HCT116 (cell line): ENCODE measurements around the gene DLEC1. TPM values are rescaled to one million over a fixed set of nuclear protein-coding genes. Genes with fewer than 3 reads are reported as not detected.
"Not testable (repeated sequence)": the region's sequence is repeated elsewhere in the genome, so short reads cannot be mapped to it uniquely, and the experiment has no call there.

Source experiments
- ATAC-seq: fragments of 200-7000 bp; cut with Tn5 transposase; 2 replicates; pipeline ENCODE4 v1.9.1; 2020; ENCODE audit warnings: mild to moderate bottlenecking, moderate library complexity
- BruUV-seq: library from RNA; stranded (reverse); fragments of 400-500 nt; replicated peaks from 2 replicates; lab custom pipeline; 2021; lab: Mats Ljungman, UMichigan
- CTCF ChIA-PET: fragments of 300-600 bp; sonication (Branson Sonifier 250); formaldehyde crosslinking; loops from one replicate; lab custom pipeline; 2021; ENCODE audit warnings: antibody characterized with exemption; lab: Charles Lee
- POLR2A ChIA-PET: fragments of 300-600, 350-600 bp; sonication (Branson Sonifier 250); formaldehyde crosslinking; loops from one replicate; lab custom pipeline; 2021; ENCODE audit warnings: antibody characterized with exemption; lab: Charles Lee
- RAD21 ChIA-PET, 2 experiments: fragments of 300-600 bp; sonication (Branson Sonifier 250); formaldehyde crosslinking; loops; one replicate each; lab custom pipeline; 2023; ENCODE audit warnings: low total read pairs in 2 of 2; ENCODE audit not compliant: uncharacterized antibody in 2 of 2, unreplicated experiment in 2 of 2, low non-redundant PET in 1 of 2; lab: Charles Lee
- DNase-seq: peaks from one replicate; pipeline ENCODE4 v3.0.0-alpha.2; 2010; ENCODE audit warnings: low read depth, low spot score
- H2AFZ ChIP-seq: fragments of 200-600 bp; shearing (Covaris generic), sonication (generic); 2 replicates; pipeline ENCODE4 v1.6.1; 2017; ENCODE audit warnings: low read depth, mixed run types, mixed read lengths, antibody characterized with exemption, low read length; ENCODE audit not compliant: poor library complexity, severe bottlenecking
- H3K27ac ChIP-seq: 2 replicates; pipeline ENCODE4 v1.5.1; 2012; ENCODE audit warnings: low read depth, low read length
- H3K27me3 ChIP-seq: fragments of 200-600 bp; sonication (generic); 2 replicates; pipeline ENCODE4 v1.6.1; 2016; ENCODE audit warnings: mixed run types, low read length, mixed read lengths; ENCODE audit not compliant: insufficient read depth
- H3K36me3 ChIP-seq, 2 experiments: fragments of 200-500 bp in 1 of 2; fragments of 200-600 bp in 1 of 2; sonication (Bioruptor generic) in 1 of 2; sonication (generic) in 1 of 2; 2 replicates each; pipeline versions ENCODE4 v1.5.1 to v1.6.1; 2014 to 2016; ENCODE audit warnings: low read length in 2 of 2, inconsistent platforms in 1 of 2, mixed read lengths in 1 of 2, mixed run types in 1 of 2; ENCODE audit not compliant: insufficient read depth in 2 of 2, control insufficient read depth in 1 of 2
- H3K4me1 ChIP-seq, 2 experiments: fragments of 200-600 bp in 1 of 2; sonication (generic) in 1 of 2; 2 replicates each; pipeline versions ENCODE4 v1.5.1 to v1.6.1; 2012 to 2017; ENCODE audit warnings: low read length in 2 of 2, inconsistent platforms in 1 of 2, mild to moderate bottlenecking in 1 of 2, mixed read lengths in 1 of 2, mixed run types in 1 of 2, moderate library complexity in 1 of 2; ENCODE audit not compliant: insufficient read depth in 2 of 2, control insufficient read depth in 1 of 2
- H3K4me2 ChIP-seq: fragments of 200-600 bp; sonication (generic); 2 replicates; pipeline ENCODE4 v1.6.1; 2017; ENCODE audit warnings: mixed run types, low read length, mixed read lengths
- H3K4me3 ChIP-seq, 2 experiments: fragments of 200-600 bp in 1 of 2; sonication (generic) in 1 of 2; replicated peaks in 1 of 2; 2 replicates each; pipeline ENCODE4 v1.5.1; 2011 to 2016; ENCODE audit warnings: low read length in 2 of 2, control low read depth in 1 of 2, low read depth in 1 of 2, mild to moderate bottlenecking in 1 of 2, mixed read lengths in 1 of 2, mixed run types in 1 of 2
- H3K79me2 ChIP-seq: fragments of 200-600 bp; sonication (generic); 2 replicates; pipeline ENCODE4 v1.6.1; 2017; ENCODE audit warnings: mild to moderate bottlenecking, mixed run types, low read length, moderate library complexity, mixed read lengths; ENCODE audit not compliant: insufficient read depth
- H3K9ac ChIP-seq: fragments of 200-600 bp; sonication (generic); 2 replicates; pipeline ENCODE4 v1.6.1; 2016; ENCODE audit warnings: low read length, mixed read lengths
- H3K9me2 ChIP-seq: fragments of 200-600 bp; sonication (generic), shearing (Covaris generic); 2 replicates; pipeline ENCODE4 v1.6.1; 2017; ENCODE audit warnings: mixed run types, mild to moderate bottlenecking, moderate library complexity; ENCODE audit not compliant: insufficient read depth
- H3K9me3 ChIP-seq, 2 experiments: fragments of 200-500 bp in 1 of 2; fragments of 200-600 bp in 1 of 2; sonication (Bioruptor generic) in 1 of 2; sonication (generic) in 1 of 2; 2 replicates each; pipeline ENCODE4 v1.6.1; 2014 to 2017; ENCODE audit warnings: low read length in 2 of 2, mixed read lengths in 2 of 2, inconsistent platforms in 1 of 2, low read depth in 1 of 2, mild to moderate bottlenecking in 1 of 2, mixed run types in 1 of 2, moderate library complexity in 1 of 2; ENCODE audit not compliant: control insufficient read depth in 1 of 2, insufficient read depth in 1 of 2
- H4K20me1 ChIP-seq: fragments of 200-600 bp; sonication (generic), shearing (Covaris generic); 2 replicates; pipeline ENCODE4 v1.6.1; 2017; ENCODE audit warnings: mixed run types, mild to moderate bottlenecking, moderate library complexity; ENCODE audit not compliant: insufficient read depth
- CBX3 ChIP-seq: IDR thresholded peaks from 2 replicates; pipeline ENCODE4 v1.6.1; 2012; ENCODE audit warnings: low read depth
- FOSL1 ChIP-seq: IDR thresholded peaks from 2 replicates; pipeline ENCODE4 v1.6.1; 2012; ENCODE audit warnings: low read depth
- JUND ChIP-seq: IDR thresholded peaks from 2 replicates; pipeline ENCODE4 v1.6.1; 2012
- REST ChIP-seq: IDR thresholded peaks from 2 replicates; pipeline ENCODE4 v1.6.1; 2012; ENCODE audit warnings: low read depth
- SP1 ChIP-seq: IDR thresholded peaks from 2 replicates; pipeline ENCODE4 v1.6.1; 2012; ENCODE audit warnings: low read depth
- TCF7L2 ChIP-seq: IDR thresholded peaks from 2 replicates; pipeline ENCODE4 v1.7.0; 2011; ENCODE audit warnings: borderline replicate concordance, inconsistent platforms; ENCODE audit not compliant: insufficient read depth, insufficient read length; ENCODE audit errors: extremely low read depth
- ZNF274 ChIP-seq: fragments of 200-500 bp; sonication (Bioruptor generic); IDR thresholded peaks from 2 replicates; pipeline ENCODE4 v1.6.1; 2014; ENCODE audit warnings: mild to moderate bottlenecking, low read depth, low read length, inconsistent platforms
- intact Hi-C: fragments of 100-400 bp; cut with micrococcal nuclease; formaldehyde crosslinking; loops from 2 replicates; pipeline ENCODE4 v1.10.0; 2022
- total RNA-seq: library from RNA; stranded (reverse); gene quantifications from one replicate; pipeline ENCODE4 v1.2.1, GENCODE V29; 2021; ENCODE audit not compliant: unreplicated experiment

Gene DLEC1
- total RNA-seq, 1 experiment from 2014 or later = 0.61 TPM

- H4K20me1 ChIP-seq, H3K4me1 ChIP-seq, RAD21 ChIA-PET, H3K9me2 ChIP-seq, intact Hi-C loops, CTCF ChIA-PET, H3K9me3 ChIP-seq, H3K79me2 ChIP-seq, ATAC-seq, H3K27me3 ChIP-seq, H3K27ac ChIP-seq, H3K4me2 ChIP-seq, H3K9ac ChIP-seq, BruUV-seq, H3K4me3 ChIP-seq, H2AFZ ChIP-seq, POLR2A ChIA-PET, DNase-seq, H3K36me3 ChIP-seq: not testable (repeated sequence)
Measured at GRCh38 chr3:38053286-38053685, 14.3 kb downstream of the DLEC1 start.

GRCh38 chr3:38053813-38054498, 14.9 kb downstream of the DLEC1 start:
- H3K9ac ChIP-seq, CTCF ChIA-PET, POLR2A ChIA-PET, H3K27me3 ChIP-seq, H3K4me3 ChIP-seq, H3K79me2 ChIP-seq, BruUV-seq, DNase-seq, RAD21 ChIA-PET, H3K27ac ChIP-seq, intact Hi-C loops, H3K9me2 ChIP-seq, H3K4me2 ChIP-seq, H3K36me3 ChIP-seq, H3K9me3 ChIP-seq, ATAC-seq, H4K20me1 ChIP-seq, H3K4me1 ChIP-seq, H2AFZ ChIP-seq: not testable (repeated sequence)

- Histone ChIP-seq H3K27me3 (no peaks in the 10 kb centered on the region), H3K4me2 (no peak overlapping the region), H3K27ac (no peak overlapping the region), H3K9me3 (no peaks in the 10 kb centered on the region), H2AFZ (no peak overlapping the region), H3K9me2 (no peaks in the 10 kb centered on the region), H3K79me2 (no peaks in the 10 kb centered on the region), H4K20me1 (no peaks in the 10 kb centered on the region), H3K4me1 (no peaks in the 10 kb centered on the region), H3K4me3 (no peak overlapping the region), H3K9ac (no peak overlapping the region), H3K36me3 (no peaks in the 10 kb centered on the region)
- POLR2A ChIA-PET = no interaction called here
- intact Hi-C loops = no loop called here
- CTCF ChIA-PET = no interaction called here
- ATAC-seq (no peak), DNase-seq (no peak)
- BruUV-seq = no TSS peak
- RAD21 ChIA-PET = no interaction called here
- no peak for TF ChIP-seq ZNF274
- TF ChIP-seq TCF7L2 = no peak
- no peak for TF ChIP-seq REST
- no peak for TF ChIP-seq FOSL1
- no peak for TF ChIP-seq CBX3
- TF ChIP-seq JUND = no peak
- no peak for TF ChIP-seq SP1
Measured at GRCh38 chr3:38054499-38055001, 15.5 kb downstream of the DLEC1 start.
